ENCODE measurements around the gene MACROD2.

- no peak for TF ChIP-seq CTCF (IDR thresholded peaks at IDR 0.05; ENCODE audit: insufficient read depth, low read length, poor library complexity, severe bottlenecking)
- no peak for TF ChIP-seq EZH2phosphoT487 (conservative IDR thresholded peaks at IDR 0.05; ENCODE audit: low read length)
Measured at GRCh38 chr20:15535863-15536262, 1540.5 kb downstream of the MACROD2 start.
